Neural cell (in vitro differentiated cells): ENCODE results near the gene SPARCL1. TPM values are rescaled to one million over a fixed set of nuclear protein-coding genes. Genes with fewer than 3 reads are reported as not detected.

ENCODE experiments used
- H2AFZ ChIP-seq: fragments of 200-600, 300-800 bp; sonication (generic), shearing (Covaris generic); 2 replicates; pipeline ENCODE4 v1.6.0; 2014; ENCODE audit warnings: low read depth, mild to moderate bottlenecking, antibody characterized with exemption, low read length, moderate library complexity
- H3F3A ChIP-seq: fragments of 200-600 bp; shearing (Covaris generic); 2 replicates; pipeline ENCODE4 v1.6.1; 2016; ENCODE audit warnings: mild to moderate bottlenecking, moderate library complexity, mixed read lengths, antibody characterized with exemption, low read length; ENCODE audit not compliant: insufficient read depth, poor library complexity, severe bottlenecking
- H3K27ac ChIP-seq: fragments of 200-600, 300-800 bp; sonication (generic), shearing (Covaris generic); 2 replicates; pipeline ENCODE4 v1.5.1; 2014; ENCODE audit warnings: mild to moderate bottlenecking, low read length, moderate library complexity
- H3K27me3 ChIP-seq: fragments of 300-800, 200-600 bp; sonication (generic), shearing (Covaris generic); 2 replicates; pipeline ENCODE4 v1.6.0; 2014; ENCODE audit warnings: mild to moderate bottlenecking, low read depth, low read length, moderate library complexity; ENCODE audit not compliant: insufficient read depth
- H3K36me3 ChIP-seq: fragments of 300-800, 200-600 bp; sonication (generic), shearing (Covaris generic); 2 replicates; pipeline ENCODE4 v1.5.1; 2014; ENCODE audit warnings: mild to moderate bottlenecking, antibody characterized with exemption, low read length, moderate library complexity; ENCODE audit not compliant: insufficient read depth
- H3K4me2 ChIP-seq: fragments of 300-800, 200-600 bp; sonication (generic), shearing (Covaris generic); 2 replicates; pipeline ENCODE4 v1.6.0; 2014; ENCODE audit warnings: mild to moderate bottlenecking, low read length
- H3K4me3 ChIP-seq: fragments of 300-800, 200-600 bp; sonication (generic), shearing (Covaris generic); 2 replicates; pipeline ENCODE4 v1.5.1; 2014; ENCODE audit warnings: mild to moderate bottlenecking, low read length, moderate library complexity
- H3K79me2 ChIP-seq: fragments of 200-600 bp; shearing (Covaris generic); replicated peaks from 2 replicates; pipeline ENCODE4 v1.6.0; 2014; ENCODE audit warnings: mild to moderate bottlenecking, low read length, moderate library complexity; ENCODE audit not compliant: insufficient read depth
- H3K9ac ChIP-seq: fragments of 300-800, 200-600 bp; sonication (generic), shearing (Covaris generic); 2 replicates; pipeline ENCODE4 v1.6.1; 2016; ENCODE audit warnings: mild to moderate bottlenecking, low read length, mixed read lengths
- H3K9me2 ChIP-seq: fragments of 200-600 bp; shearing (Covaris generic); 2 replicates; pipeline ENCODE4 v1.6.1; 2016; ENCODE audit warnings: mild to moderate bottlenecking, low read length, mixed read lengths; ENCODE audit not compliant: insufficient read depth
- H3K9me3 ChIP-seq: fragments of 200-600, 300-800 bp; sonication (generic), shearing (Covaris generic); 2 replicates; pipeline ENCODE4 v1.6.1; 2016; ENCODE audit warnings: mild to moderate bottlenecking, mixed run types, low read length, moderate library complexity, mixed read lengths
- H4K20me1 ChIP-seq: fragments of 200-600 bp; shearing (Covaris generic); 2 replicates; pipeline ENCODE4 v1.6.1; 2016; ENCODE audit warnings: mild to moderate bottlenecking, mixed run types; ENCODE audit not compliant: insufficient read depth
- MXI1 ChIP-seq: fragments of 450-650 bp; conservative IDR thresholded peaks from 2 replicates; pipeline ENCODE4 v1.6.1; 2014; ENCODE audit warnings: antibody characterized with exemption, mild to moderate bottlenecking; ENCODE audit not compliant: poor library complexity, severe bottlenecking
- POLR2AphosphoS5 ChIP-seq: IDR thresholded peaks from 2 replicates; pipeline ENCODE4 v1.6.1; 2012
- SMC3 ChIP-seq: fragments of 450-650 bp; conservative IDR thresholded peaks from 2 replicates; pipeline ENCODE4 v1.6.1; 2014; ENCODE audit warnings: antibody characterized with exemption, mild to moderate bottlenecking, moderate library complexity; ENCODE audit not compliant: poor library complexity
- TAF1 ChIP-seq: IDR thresholded peaks from 2 replicates; pipeline ENCODE4 v1.6.1; 2012; ENCODE audit warnings: low read depth
- polyA plus RNA-seq: library from polyadenylated mRNA; depleted of rRNA; stranded (reverse); fragments of >200 nt; gene quantifications from 2 replicates; pipeline ENCODE4 v1.2.3, GENCODE V29; 2014
- TF ChIP-seq, protein P1 (sequence below): IDR thresholded peaks from 2 replicates; pipeline ENCODE4 v1.6.1; 2012; ENCODE audit warnings: borderline replicate concordance
- TF ChIP-seq, protein P2 (sequence below): fragments of 450-650 bp; IDR thresholded peaks from 2 replicates; pipeline ENCODE4 v1.5.1; 2014; ENCODE audit warnings: antibody characterized with exemption, mild to moderate bottlenecking, moderate library complexity; ENCODE audit not compliant: poor library complexity, severe bottlenecking

Gene SPARCL1
- polyA plus RNA-seq, 1 donor from 2014 or later = 0.89 TPM

DNA sequence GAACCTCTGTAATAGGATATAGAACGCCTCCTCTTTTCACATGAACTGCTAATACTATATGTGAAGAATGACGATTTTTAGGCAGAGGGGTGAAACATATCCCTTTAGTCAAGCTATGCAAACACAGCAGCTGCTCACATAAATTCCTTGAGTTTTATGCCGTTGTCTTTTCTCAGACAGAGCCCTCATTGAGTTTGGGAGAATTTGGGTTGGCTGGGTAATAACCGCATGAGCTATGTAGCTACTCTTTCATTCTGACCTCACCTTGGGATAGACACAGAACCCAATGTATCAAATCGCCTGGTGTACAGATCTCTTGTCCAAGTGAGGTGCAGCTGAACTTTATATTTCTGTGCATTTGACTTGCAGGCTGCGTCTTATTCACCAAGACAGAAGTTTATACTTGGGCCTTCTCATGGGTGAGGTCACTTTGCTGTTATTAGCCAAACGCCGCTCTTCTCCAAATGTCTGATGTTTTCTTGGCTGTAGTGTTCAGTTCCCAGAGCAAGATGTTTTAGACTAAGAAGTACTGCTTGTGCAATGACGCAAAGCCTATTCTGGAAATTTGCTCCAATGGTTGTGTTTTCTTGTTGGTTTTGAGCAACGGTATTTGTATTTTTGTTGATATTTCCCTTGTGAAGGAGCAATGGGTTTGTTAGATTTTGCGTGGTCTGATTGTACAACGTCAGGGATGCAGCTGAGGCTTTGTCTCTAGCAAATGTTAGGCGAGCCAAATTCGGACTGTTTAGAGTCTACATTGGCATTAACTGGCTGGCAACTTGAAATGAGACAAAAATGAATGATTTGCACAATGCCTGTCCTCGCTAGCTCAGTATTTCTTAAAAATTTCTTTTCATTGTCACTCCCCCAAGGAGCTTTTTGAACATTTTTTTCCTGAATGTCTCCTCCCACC is 11.2 kb upstream of the SPARCL1 start:
- Histone ChIP-seq H3K9me3 (no peaks in the 10 kb centered on the region), H3K4me3 (no peak overlapping the region), H4K20me1 (no peaks in the 10 kb centered on the region), H3K27ac (no peak overlapping the region), H3K9ac (no peak overlapping the region), H2AFZ (no peak overlapping the region), H3K4me2 (no peak overlapping the region), H3K27me3 (no peaks in the 10 kb centered on the region), H3K9me2 (no peaks in the 10 kb centered on the region), H3K36me3 (no peaks in the 10 kb centered on the region), H3K79me2 (no peaks in the 10 kb centered on the region), H3F3A (no peaks in the 10 kb centered on the region)
- TF ChIP-seq SMC3 (no peak), MXI1 (no peak), TAF1 (no peak), POLR2AphosphoS5 (no peak)
- TF ChIP-seq, protein P1, sequence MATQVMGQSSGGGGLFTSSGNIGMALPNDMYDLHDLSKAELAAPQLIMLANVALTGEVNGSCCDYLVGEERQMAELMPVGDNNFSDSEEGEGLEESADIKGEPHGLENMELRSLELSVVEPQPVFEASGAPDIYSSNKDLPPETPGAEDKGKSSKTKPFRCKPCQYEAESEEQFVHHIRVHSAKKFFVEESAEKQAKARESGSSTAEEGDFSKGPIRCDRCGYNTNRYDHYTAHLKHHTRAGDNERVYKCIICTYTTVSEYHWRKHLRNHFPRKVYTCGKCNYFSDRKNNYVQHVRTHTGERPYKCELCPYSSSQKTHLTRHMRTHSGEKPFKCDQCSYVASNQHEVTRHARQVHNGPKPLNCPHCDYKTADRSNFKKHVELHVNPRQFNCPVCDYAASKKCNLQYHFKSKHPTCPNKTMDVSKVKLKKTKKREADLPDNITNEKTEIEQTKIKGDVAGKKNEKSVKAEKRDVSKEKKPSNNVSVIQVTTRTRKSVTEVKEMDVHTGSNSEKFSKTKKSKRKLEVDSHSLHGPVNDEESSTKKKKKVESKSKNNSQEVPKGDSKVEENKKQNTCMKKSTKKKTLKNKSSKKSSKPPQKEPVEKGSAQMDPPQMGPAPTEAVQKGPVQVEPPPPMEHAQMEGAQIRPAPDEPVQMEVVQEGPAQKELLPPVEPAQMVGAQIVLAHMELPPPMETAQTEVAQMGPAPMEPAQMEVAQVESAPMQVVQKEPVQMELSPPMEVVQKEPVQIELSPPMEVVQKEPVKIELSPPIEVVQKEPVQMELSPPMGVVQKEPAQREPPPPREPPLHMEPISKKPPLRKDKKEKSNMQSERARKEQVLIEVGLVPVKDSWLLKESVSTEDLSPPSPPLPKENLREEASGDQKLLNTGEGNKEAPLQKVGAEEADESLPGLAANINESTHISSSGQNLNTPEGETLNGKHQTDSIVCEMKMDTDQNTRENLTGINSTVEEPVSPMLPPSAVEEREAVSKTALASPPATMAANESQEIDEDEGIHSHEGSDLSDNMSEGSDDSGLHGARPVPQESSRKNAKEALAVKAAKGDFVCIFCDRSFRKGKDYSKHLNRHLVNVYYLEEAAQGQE = no peak
- TF ChIP-seq, protein P2, sequence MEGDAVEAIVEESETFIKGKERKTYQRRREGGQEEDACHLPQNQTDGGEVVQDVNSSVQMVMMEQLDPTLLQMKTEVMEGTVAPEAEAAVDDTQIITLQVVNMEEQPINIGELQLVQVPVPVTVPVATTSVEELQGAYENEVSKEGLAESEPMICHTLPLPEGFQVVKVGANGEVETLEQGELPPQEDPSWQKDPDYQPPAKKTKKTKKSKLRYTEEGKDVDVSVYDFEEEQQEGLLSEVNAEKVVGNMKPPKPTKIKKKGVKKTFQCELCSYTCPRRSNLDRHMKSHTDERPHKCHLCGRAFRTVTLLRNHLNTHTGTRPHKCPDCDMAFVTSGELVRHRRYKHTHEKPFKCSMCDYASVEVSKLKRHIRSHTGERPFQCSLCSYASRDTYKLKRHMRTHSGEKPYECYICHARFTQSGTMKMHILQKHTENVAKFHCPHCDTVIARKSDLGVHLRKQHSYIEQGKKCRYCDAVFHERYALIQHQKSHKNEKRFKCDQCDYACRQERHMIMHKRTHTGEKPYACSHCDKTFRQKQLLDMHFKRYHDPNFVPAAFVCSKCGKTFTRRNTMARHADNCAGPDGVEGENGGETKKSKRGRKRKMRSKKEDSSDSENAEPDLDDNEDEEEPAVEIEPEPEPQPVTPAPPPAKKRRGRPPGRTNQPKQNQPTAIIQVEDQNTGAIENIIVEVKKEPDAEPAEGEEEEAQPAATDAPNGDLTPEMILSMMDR = no peak

DNA sequence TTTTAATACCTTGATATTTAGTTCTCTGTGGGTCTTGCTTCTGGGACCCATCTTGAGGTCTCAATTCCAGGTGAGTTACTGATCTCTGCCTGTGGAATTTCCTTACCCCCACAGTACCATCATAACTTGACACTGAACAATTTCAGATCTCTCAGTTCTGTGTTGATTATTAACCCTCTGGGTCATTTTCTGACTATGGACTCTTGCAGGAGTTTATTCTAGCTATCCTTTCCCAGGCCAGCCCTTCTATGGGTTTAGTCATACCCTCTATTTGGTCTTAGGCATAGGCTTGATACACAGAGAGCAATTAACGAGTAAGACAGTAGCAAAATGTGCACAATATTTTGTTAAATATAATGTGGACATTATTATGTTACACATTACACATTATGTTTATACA is 3.7 kb upstream of the SPARCL1 start:
- TF ChIP-seq, protein P2 = no peak
- TF ChIP-seq TAF1 = no peak
- TF ChIP-seq POLR2AphosphoS5 = no peak
- Histone ChIP-seq H3K9me2 (no peaks in the 10 kb centered on the region), H3K36me3 (no peaks in the 10 kb centered on the region), H3K27ac (no peak overlapping the region), H3F3A (no peaks in the 10 kb centered on the region), H3K27me3 (no peaks in the 10 kb centered on the region), H2AFZ (no peak overlapping the region), H4K20me1 (no peaks in the 10 kb centered on the region), H3K4me2 (no peak overlapping the region), H3K9me3 (no peaks in the 10 kb centered on the region), H3K9ac (no peak overlapping the region), H3K79me2 (no peaks in the 10 kb centered on the region), H3K4me3 (no peak overlapping the region)
